ENCODE results near the gene CRTAC1.
A peak's percentile ranks its signal among the peaks of the same experiment; 100 is the strongest.

Gene CRTAC1

GRCh38 chr10:98016772-98017475 is 13.5 kb downstream of the CRTAC1 start:
- peaks cover 5% of the 10 kb centered on the region for H3K27me3 ChIP-seq (ENCODE audit: low read depth)
- no peaks in the 10 kb centered on the region for H3K9me3 ChIP-seq
- H3K36me3 ChIP-seq (replicated peaks) = no peaks in the 10 kb centered on the region
- DNase-seq (ENCODE audit: low spot score in 2 of 2) = no peak
- H3K4me3 ChIP-seq = no peak overlapping the region
- no peaks in the 10 kb centered on the region for H3K4me1 ChIP-seq
- in situ Hi-C loops (cut with MboI; ENCODE audit: low sequenced_read_pairs) = no loop called here

GRCh38 chr10:98013776-98014175 is 16.6 kb downstream of the CRTAC1 start:
- Histone ChIP-seq H3K9me3 (no peaks in the 10 kb centered on the region), H3K27me3 (ENCODE audit: low read depth) (peaks cover 9% of the 10 kb centered on the region), H3K4me3 (no peak overlapping the region), H3K36me3 (replicated peaks) (no peaks in the 10 kb centered on the region), H3K4me1 (no peaks in the 10 kb centered on the region)
- in situ Hi-C loops (cut with MboI; ENCODE audit: low sequenced_read_pairs) = no loop called here
- DNase-seq (ENCODE audit: low spot score in 2 of 2) = no peak

- no peaks in the 10 kb centered on the region for H3K4me1 ChIP-seq
- no peak for DNase-seq (ENCODE audit: low spot score in 2 of 2)
- H3K9me3 ChIP-seq = no peaks in the 10 kb centered on the region
- H3K4me3 ChIP-seq = no peak overlapping the region
- peaks cover 9% of the 10 kb centered on the region for H3K27me3 ChIP-seq (ENCODE audit: low read depth)
- in situ Hi-C loops (cut with MboI; ENCODE audit: low sequenced_read_pairs) = no loop called here
- H3K36me3 ChIP-seq (replicated peaks) = no peaks in the 10 kb centered on the region
These were observed 17.3 kb downstream of the CRTAC1 start for GRCh38 chr10:98013122-98013521.

GRCh38 chr10:98012644-98013043 is 17.8 kb downstream of the CRTAC1 start:
- Histone ChIP-seq H3K9me3 (no peaks in the 10 kb centered on the region), H3K4me3 (no peak overlapping the region), H3K4me1 (no peaks in the 10 kb centered on the region), H3K36me3 (replicated peaks) (no peaks in the 10 kb centered on the region), H3K27me3 (ENCODE audit: low read depth) (peaks cover 9% of the 10 kb centered on the region)
- in situ Hi-C loops (cut with MboI; ENCODE audit: low sequenced_read_pairs) = no loop called here
- no peak for DNase-seq (ENCODE audit: low spot score in 2 of 2)

- no peaks in the 10 kb centered on the region for H3K4me1 ChIP-seq
- H3K36me3 ChIP-seq (replicated peaks) = no peaks in the 10 kb centered on the region
- in situ Hi-C loops (cut with MboI; ENCODE audit: low sequenced_read_pairs) = no loop called here
- peaks cover 7% of the 10 kb centered on the region for H3K27me3 ChIP-seq (ENCODE audit: low read depth)
- no peak overlapping the region for H3K4me3 ChIP-seq
- DNase-seq (ENCODE audit: low spot score in 2 of 2) = no peak
- no peaks in the 10 kb centered on the region for H3K9me3 ChIP-seq
These were observed 19.3 kb downstream of the CRTAC1 start for GRCh38 chr10:98010939-98011685.

- no peak for DNase-seq (ENCODE audit: low spot score in 2 of 2)
- in situ Hi-C loops (cut with MboI; ENCODE audit: low sequenced_read_pairs) = no loop called here
- Histone ChIP-seq H3K4me1 (no peaks in the 10 kb centered on the region), H3K4me3 (no peak overlapping the region), H3K27me3 (ENCODE audit: low read depth) (peaks cover 6% of the 10 kb centered on the region; the same call in 1 of the 2 replicates), H3K36me3 (replicated peaks) (no peaks in the 10 kb centered on the region), H3K9me3 (no peaks in the 10 kb centered on the region)
These were observed 24.2 kb downstream of the CRTAC1 start for GRCh38 chr10:98006266-98006665.

GRCh38 chr10:98001736-98002135 is 28.7 kb downstream of the CRTAC1 start:
- no peaks in the 10 kb centered on the region for H3K4me1 ChIP-seq
- in situ Hi-C loops (cut with MboI; ENCODE audit: low sequenced_read_pairs) = no loop called here
- no peaks in the 10 kb centered on the region for H3K36me3 ChIP-seq (replicated peaks)
- no peak for DNase-seq (ENCODE audit: low spot score in 2 of 2)
- no peaks in the 10 kb centered on the region for H3K9me3 ChIP-seq
- H3K27me3 ChIP-seq (ENCODE audit: low read depth) = 0 out of 2 replicates have a peak, but pooled peaks cover 2% of the 10 kb centered on the region
- no peak overlapping the region for H3K4me3 ChIP-seq

- no peak overlapping the region for H3K4me3 ChIP-seq
- H3K27me3 ChIP-seq (ENCODE audit: low read depth) = no peaks in the 10 kb centered on the region
- H3K9me3 ChIP-seq = no peaks in the 10 kb centered on the region
- in situ Hi-C loops (cut with MboI; ENCODE audit: low sequenced_read_pairs) = no loop called here
- DNase-seq (ENCODE audit: low spot score in 2 of 2) = no peak
- no peaks in the 10 kb centered on the region for H3K4me1 ChIP-seq
- H3K36me3 ChIP-seq (replicated peaks) = no peaks in the 10 kb centered on the region
These were observed 30.1 kb downstream of the CRTAC1 start for GRCh38 chr10:98000346-98000745.

GRCh38 chr10:97999923-98000248 is 30.5 kb downstream of the CRTAC1 start:
- in situ Hi-C loops (cut with MboI; ENCODE audit: low sequenced_read_pairs) = no loop called here
- H3K4me1 ChIP-seq = no peaks in the 10 kb centered on the region
- H3K27me3 ChIP-seq (ENCODE audit: low read depth) = no peaks in the 10 kb centered on the region
- DNase-seq (ENCODE audit: low spot score in 2 of 2) = no peak
- H3K9me3 ChIP-seq = no peaks in the 10 kb centered on the region
- H3K36me3 ChIP-seq (replicated peaks) = no peaks in the 10 kb centered on the region
- H3K4me3 ChIP-seq = no peak overlapping the region

GRCh38 chr10:97999066-97999922 is 31.1 kb downstream of the CRTAC1 start:
- in situ Hi-C loops (cut with MboI; ENCODE audit: low sequenced_read_pairs) = no loop called here
- DNase-seq (ENCODE audit: low spot score in 2 of 2) = no peak
- no peaks in the 10 kb centered on the region for H3K9me3 ChIP-seq
- H3K36me3 ChIP-seq (replicated peaks) = no peaks in the 10 kb centered on the region
- no peaks in the 10 kb centered on the region for H3K27me3 ChIP-seq (ENCODE audit: low read depth)
- no peak overlapping the region for H3K4me3 ChIP-seq
- H3K4me1 ChIP-seq = no peaks in the 10 kb centered on the region

GRCh38 chr10:97991871-97992270 is 38.5 kb downstream of the CRTAC1 start:
- Histone ChIP-seq H3K27me3 (ENCODE audit: low read depth) (peaks cover 3% of the 10 kb centered on the region; the same call in 1 of the 2 replicates), H3K4me1 (no peaks in the 10 kb centered on the region), H3K9me3 (no peaks in the 10 kb centered on the region), H3K4me3 (no peak overlapping the region), H3K36me3 (replicated peaks) (no peaks in the 10 kb centered on the region)
- DNase-seq (ENCODE audit: low spot score in 2 of 2) = peak in 1 of 2 experiments; percentile 43
- in situ Hi-C loops (cut with MboI; ENCODE audit: low sequenced_read_pairs) = no loop called here

- no peak overlapping the region for H3K4me3 ChIP-seq
- no peaks in the 10 kb centered on the region for H3K9me3 ChIP-seq
- H3K27me3 ChIP-seq (ENCODE audit: low read depth) = peaks cover 8% of the 10 kb centered on the region
- no peak for DNase-seq (ENCODE audit: low spot score in 2 of 2)
- no peaks in the 10 kb centered on the region for H3K36me3 ChIP-seq (replicated peaks)
- H3K4me1 ChIP-seq = no peaks in the 10 kb centered on the region
- in situ Hi-C loops (cut with MboI; ENCODE audit: low sequenced_read_pairs) = no loop called here
These were observed 48.6 kb downstream of the CRTAC1 start for GRCh38 chr10:97981816-97982215.

- H3K4me1 ChIP-seq = no peaks in the 10 kb centered on the region
- H3K27me3 ChIP-seq (ENCODE audit: low read depth) = peaks cover 14% of the 10 kb centered on the region
- no peak overlapping the region for H3K4me3 ChIP-seq
- DNase-seq (ENCODE audit: low spot score in 2 of 2) = no peak
- H3K9me3 ChIP-seq = no peaks in the 10 kb centered on the region
- H3K36me3 ChIP-seq (replicated peaks) = no peaks in the 10 kb centered on the region
- in situ Hi-C loops (cut with MboI; ENCODE audit: low sequenced_read_pairs) = no loop called here
These were observed 52.7 kb downstream of the CRTAC1 start for GRCh38 chr10:97977673-97978072.

- in situ Hi-C loops (cut with MboI; ENCODE audit: low sequenced_read_pairs) = no loop called here
These were observed 54.8 kb downstream of the CRTAC1 start for GRCh38 chr10:97975598-97975997.

More at GRCh38 chr10:97975598-97975997, 54.8 kb downstream of the CRTAC1 start:
- Histone ChIP-seq H3K4me3 (no peak overlapping the region), H3K9me3 (no peaks in the 10 kb centered on the region), H3K4me1 (no peaks in the 10 kb centered on the region), H3K36me3 (replicated peaks) (no peaks in the 10 kb centered on the region), H3K27me3 (ENCODE audit: low read depth) (peaks cover 6% of the 10 kb centered on the region; the same call in 1 of the 2 replicates)
- DNase-seq (ENCODE audit: low spot score in 2 of 2) = no peak

All from HAP-1 (cell line).